WI38 (cell line): ENCODE measurements around the gene SLC41A3.

Experiments used
- H3K4me3 ChIP-seq: 2 replicates; pipeline ENCODE4 v1.5.1; 2011; ENCODE audit warnings: low read depth, mild to moderate bottlenecking, control low read depth, low read length
- TF ChIP-seq, protein P1 (sequence below): IDR thresholded peaks from 2 replicates; pipeline ENCODE4 v1.5.1; 2012; ENCODE audit warnings: low read depth, mild to moderate bottlenecking, control low read depth, low read length

SLC41A3 gene

GRCh38 chr3:126104028-126104635 is 20.2 kb upstream of the SLC41A3 start:
- TF ChIP-seq, protein P1, sequence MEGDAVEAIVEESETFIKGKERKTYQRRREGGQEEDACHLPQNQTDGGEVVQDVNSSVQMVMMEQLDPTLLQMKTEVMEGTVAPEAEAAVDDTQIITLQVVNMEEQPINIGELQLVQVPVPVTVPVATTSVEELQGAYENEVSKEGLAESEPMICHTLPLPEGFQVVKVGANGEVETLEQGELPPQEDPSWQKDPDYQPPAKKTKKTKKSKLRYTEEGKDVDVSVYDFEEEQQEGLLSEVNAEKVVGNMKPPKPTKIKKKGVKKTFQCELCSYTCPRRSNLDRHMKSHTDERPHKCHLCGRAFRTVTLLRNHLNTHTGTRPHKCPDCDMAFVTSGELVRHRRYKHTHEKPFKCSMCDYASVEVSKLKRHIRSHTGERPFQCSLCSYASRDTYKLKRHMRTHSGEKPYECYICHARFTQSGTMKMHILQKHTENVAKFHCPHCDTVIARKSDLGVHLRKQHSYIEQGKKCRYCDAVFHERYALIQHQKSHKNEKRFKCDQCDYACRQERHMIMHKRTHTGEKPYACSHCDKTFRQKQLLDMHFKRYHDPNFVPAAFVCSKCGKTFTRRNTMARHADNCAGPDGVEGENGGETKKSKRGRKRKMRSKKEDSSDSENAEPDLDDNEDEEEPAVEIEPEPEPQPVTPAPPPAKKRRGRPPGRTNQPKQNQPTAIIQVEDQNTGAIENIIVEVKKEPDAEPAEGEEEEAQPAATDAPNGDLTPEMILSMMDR: no peak
- no peak overlapping the region for H3K4me3 ChIP-seq

DNA sequence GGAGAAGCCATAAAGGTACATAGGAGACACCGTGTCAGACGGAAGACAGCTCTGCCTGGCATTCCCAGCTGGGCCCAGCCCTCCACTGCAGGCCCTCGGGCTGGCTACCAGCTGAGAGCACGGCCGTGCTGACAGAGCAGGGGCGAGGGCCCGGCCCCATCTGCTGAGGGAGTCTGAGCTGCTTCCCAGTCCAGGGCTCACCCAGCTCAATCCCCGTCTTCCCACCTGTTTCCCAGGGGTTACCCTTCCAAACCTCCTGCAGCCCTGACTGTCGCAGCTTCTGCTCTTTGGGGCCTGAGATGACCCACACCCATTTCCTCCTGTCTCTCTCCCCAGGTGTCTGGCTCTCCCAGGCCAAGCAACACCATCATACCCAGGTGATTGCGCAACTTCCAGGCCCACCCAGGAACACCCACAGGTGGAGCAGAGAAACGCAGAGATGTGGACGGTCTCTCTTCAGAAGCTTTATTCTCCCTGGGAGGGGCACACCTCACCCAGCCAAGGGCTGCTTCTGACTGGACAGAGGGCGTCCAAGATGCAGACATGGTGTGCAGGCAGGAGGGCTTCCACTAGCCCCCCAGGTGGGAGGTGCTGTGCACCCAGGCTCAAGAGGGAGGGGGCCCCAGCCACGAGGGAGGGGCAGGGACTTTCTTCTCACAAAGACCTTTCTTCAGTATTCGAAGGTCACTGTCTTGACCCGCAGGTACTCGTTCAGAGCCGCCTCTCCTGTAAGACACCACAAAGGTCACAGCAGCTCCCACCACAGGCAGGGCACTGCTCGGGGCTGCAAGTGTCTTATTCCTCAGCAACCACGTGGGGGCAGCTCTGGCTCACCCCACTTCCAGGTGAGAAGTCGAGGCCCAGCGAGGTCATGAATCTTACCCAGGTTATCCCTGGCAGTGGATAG is 19.4 kb upstream of the SLC41A3 start:
- TF ChIP-seq, protein P1: no peak
- no peak overlapping the region for H3K4me3 ChIP-seq

DNA sequence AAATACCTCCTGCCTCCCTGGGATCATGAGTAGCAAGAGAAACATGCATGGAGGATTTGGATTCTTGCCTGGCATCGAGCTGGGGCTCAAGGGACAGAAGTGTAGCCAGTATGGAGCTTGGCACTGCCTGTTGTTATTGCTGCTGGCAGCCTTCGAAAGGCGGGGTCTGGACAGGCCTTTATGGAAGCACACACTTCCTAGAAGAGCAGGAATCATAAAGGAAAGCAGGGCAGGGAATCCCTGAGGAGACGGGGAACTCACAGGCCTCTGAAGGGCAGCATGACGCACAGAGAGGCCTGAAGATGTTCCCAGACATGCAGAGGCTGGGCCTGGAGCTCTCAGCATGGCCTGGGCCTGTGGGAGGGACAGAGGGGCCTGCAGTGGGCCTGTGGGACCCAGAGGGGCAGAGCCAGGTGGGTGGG is 18.6 kb upstream of the SLC41A3 start:
- TF ChIP-seq, protein P1: no peak
- H3K4me3 ChIP-seq: no peak overlapping the region

- TF ChIP-seq, protein P1: no peak
- no peak overlapping the region for H3K4me3 ChIP-seq
Observed at GRCh38 chr3:126102011-126102410, 18.1 kb upstream of the SLC41A3 start.

GRCh38 chr3:126101521-126101982 is 17.6 kb upstream of the SLC41A3 start:
- TF ChIP-seq, protein P1: no peak
- H3K4me3 ChIP-seq: no peak overlapping the region

DNA sequence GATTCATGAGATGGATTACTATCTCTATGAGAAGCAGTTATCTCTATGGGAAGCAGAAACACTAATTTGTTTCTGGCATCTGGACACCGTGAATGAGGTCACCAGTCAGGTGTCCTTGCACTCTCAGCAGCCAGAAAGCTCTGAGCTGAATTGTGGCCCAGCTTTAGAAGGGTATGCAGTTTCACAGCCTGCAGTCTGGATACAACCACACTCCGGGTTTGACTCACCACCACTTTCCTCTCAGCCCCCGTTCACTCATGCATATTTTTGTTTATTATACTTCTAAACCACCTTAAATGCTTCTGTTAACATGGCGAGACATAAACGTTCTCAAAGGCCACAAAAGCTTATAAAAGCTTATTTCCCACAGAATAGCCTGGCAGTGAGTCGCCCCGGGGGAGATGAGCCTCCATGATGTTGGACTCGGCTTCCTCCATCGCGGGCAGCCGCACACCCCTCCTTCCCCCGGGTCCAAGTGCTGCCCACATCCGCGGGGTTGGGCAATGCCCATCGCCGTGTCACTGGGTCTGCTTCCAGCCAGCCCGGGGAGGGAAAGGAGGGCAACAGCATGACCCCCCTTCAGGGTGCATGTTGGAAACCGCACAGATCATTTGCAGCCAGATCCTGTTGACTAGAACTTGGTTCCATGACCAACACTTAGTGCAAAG is 16.8 kb upstream of the SLC41A3 start:
- TF ChIP-seq, protein P1: no peak
- H3K4me3 ChIP-seq: no peak overlapping the region
